ENCODE results near the gene FADS2.

Gene FADS2

GRCh38 chr11:61795876-61796526 is 32.1 kb upstream of the FADS2 start:
- DNase-seq (ENCODE audit: low read depth) = no peak

- peak; percentile 45 for DNase-seq (ENCODE audit: low read depth)
Observed at GRCh38 chr11:61797263-61797944, 30.7 kb upstream of the FADS2 start.

GRCh38 chr11:61799665-61800284 is 28.3 kb upstream of the FADS2 start:
- no peak for DNase-seq (ENCODE audit: low read depth)

DNA sequence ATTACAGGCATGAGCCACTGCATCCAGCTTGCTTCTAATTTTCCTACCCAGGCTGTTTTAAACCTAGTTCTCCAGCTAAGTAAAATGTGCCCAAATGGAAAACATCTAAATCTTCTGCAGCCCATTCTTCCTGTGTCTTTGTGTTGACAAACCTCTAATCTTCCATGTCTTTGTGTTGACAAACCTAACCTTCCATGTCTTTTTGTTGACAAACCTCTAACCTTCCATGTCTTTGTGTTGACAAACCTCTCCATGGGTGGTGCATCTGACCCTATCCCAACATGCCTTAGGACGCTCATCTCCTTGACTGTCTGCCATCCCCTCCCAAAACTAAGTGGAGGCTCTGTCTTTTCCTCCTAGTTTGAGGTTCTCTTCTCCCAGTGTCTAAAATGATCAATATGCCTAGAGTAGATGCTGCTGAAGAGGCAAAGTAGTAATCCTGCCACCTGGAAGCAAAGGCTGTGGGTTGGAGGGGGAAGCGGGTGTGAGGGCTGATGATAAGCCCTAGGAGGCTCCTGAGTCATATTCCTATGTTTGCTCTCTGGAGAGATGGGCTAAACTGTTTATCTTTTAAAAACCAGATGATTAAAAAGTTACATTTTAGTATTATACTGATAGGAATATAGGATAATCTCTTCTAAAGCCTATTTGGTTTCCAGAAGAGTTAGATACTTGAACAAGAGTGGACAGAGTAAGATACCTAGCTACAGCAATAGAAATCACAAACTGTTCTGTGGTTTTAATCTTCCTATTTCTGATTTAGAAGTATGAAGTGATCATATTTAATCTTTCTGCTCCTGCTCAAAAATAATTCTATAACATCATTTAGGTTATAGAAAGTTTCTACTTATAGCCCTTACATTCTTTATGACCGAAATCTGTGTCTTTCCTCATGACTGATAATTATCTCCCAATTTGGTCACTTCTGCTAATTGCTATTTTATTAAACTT is 27.5 kb upstream of the FADS2 start:
- no peak for DNase-seq (ENCODE audit: low read depth)

- DNase-seq (ENCODE audit: low read depth) = no peak
Observed at GRCh38 chr11:61802605-61803004, 25.5 kb upstream of the FADS2 start.

DNA sequence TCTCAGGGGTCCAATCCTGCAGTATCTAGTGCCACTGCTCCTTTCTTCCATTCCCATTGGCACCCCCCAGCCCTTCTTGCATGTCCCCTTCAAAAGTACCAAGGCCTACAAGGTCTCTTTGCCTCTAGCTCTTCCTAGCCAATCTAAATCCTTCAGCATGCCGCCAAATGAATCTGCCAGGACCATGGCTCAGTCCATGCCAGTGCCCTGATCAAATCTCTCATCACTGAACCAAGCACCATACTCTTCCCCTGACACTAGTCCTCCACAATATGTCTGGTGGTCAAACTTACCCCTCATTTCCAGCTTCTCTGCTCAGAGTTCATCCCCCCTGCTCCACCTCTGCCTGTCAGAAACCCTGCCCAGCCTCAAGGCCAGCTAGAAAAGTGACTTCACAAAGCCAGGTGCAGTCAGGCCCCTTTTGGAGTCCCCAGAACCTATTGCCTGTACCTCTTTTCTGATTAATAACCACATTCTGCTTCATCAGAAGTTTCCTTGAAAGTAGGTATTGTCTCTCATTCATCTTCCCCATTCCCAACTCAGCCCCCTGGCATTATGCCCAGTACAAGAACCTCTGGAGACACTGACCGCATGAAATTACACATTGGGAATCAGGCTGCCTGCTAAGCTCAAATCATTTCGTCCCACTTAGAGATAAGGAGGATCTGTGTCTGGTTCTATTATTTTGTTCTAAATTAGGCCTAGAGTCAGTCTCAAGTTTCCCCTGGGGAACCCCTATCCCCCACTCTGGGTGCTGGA is 24.0 kb upstream of the FADS2 start:
- no peak for DNase-seq (ENCODE audit: low read depth)

DNA sequence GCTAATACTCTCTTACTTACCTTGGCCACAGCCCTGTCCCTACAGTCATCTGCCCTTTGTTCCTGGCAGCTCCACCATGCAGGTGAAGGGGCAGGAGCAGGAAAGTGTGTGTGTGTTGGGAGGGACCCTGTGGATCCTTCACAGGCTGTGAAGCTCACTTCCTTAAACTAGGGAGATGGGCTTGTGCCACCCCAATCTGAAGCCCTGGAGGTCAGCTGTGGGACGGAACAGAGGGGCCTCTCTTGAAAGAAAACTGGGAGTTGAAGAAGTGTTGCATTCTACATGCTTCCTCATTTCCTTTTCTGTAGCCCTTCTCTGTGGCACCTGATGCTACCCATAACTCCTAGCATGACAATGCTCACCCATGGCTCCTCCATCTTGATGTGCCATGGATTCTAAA is 23.0 kb upstream of the FADS2 start:
- no peak for DNase-seq (ENCODE audit: low read depth)

DNA sequence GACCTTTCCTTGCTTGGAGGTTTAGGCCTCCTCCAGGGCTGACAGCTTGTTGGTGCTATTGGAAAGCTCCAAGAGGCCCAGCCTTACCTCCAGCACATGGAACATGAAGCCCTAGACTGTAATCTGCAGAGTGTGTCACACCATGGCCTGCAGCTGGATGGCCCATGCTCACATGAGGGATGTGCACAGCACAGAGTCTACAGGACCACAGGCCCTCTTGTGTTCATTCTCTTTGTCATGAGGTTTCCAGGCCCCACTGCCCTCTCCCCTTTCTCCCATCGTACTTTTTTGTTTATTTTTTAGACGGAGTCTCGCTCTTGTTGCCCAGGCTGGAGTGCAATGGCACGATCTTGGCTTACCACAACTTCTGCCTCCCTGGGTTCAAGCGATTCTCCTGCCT is 21.3 kb upstream of the FADS2 start:
- no peak for DNase-seq (ENCODE audit: low read depth)

GRCh38 chr11:61810671-61811175 is 17.4 kb upstream of the FADS2 start:
- no peak for DNase-seq (ENCODE audit: low read depth)

DNA sequence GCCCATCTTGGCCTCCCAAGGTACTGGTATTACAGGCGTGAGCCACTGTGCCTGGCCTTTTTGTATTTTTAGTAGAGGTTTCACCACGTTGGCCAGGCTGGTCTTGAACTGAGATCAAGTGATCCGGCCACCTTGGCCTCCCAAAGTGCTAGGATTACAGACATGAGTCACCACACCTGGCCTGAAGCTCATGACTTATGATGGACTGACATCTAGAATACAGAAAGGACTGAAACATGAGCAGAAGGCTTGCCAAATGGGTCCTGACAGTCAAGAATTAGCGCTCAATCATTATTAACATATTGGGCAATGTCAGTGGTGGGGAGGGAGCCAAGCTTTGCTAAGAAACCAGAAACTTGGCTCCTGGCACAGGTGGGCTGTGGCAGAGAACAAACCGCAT is 16.3 kb upstream of the FADS2 start:
- no peak for DNase-seq (ENCODE audit: low read depth)

DNA sequence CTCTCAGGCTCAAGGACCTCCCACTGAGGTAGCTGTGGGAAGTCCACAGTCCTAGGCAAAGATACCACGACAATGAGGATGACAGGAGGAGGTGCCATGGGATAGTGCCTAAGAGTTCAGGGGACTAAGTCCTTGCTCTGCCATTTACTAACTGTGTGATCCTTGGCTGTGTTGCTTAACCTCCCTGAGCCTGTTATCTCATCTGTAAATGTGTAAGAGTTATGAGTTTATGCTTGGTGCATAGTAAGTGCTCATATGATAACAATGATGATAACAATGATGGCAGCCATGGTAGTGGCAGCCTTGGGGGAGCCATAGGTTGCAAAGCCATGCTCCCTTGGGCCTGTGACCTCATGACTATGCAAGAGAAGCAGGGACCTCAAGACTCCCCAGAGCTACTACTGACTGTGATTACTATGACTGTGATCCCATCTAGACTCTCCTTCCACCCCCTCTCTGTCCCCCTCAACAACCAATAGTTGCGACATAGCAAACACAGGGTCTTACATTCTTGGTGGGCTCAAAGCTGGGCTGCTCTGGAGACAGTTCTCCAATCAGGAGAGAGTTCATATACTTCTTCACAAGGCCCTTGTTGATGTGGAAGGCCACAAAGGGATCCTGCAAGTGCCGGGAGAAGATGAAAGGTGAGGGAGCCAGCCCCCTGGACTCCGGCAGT is 15.2 kb upstream of the FADS2 start:
- no peak for DNase-seq (ENCODE audit: low read depth)

DNA sequence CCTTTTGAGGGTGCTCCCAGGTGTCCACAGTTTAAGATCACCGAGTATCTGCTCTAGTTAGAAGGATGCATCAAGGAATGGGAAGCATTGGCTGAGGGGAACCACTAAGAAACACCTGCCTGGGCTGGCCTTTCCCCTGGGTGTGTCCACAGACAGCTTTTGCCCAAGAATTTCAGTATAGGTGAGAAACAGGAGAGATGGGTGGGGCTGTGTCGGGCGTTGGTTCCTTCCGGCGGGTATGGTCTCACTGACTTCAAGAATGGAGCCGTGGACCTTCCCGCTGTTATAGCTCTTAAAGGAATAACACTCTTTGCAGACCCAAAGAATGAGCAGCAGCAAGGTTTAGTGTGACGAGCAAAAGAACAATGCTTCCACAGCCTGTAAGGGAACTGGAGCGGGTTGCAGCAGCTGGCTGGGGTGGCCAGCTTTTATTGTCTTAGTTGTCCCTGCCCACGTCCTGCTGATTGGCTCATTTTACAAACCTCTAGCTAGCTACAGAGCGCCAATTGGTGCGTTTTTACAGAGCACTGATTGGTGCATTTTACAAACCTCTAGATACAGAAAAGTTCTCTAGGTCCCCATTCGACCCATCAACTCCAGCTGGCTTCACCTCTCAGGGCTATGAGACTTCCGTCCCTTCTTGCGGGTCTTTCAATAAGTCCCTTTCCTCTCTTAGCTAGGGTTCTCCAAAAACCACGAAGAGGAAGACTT is 13.7 kb upstream of the FADS2 start:
- DNase-seq (ENCODE audit: low read depth) = no peak

- no peak for DNase-seq (ENCODE audit: low read depth)
Observed at GRCh38 chr11:61814958-61815789, 12.9 kb upstream of the FADS2 start.

DNA sequence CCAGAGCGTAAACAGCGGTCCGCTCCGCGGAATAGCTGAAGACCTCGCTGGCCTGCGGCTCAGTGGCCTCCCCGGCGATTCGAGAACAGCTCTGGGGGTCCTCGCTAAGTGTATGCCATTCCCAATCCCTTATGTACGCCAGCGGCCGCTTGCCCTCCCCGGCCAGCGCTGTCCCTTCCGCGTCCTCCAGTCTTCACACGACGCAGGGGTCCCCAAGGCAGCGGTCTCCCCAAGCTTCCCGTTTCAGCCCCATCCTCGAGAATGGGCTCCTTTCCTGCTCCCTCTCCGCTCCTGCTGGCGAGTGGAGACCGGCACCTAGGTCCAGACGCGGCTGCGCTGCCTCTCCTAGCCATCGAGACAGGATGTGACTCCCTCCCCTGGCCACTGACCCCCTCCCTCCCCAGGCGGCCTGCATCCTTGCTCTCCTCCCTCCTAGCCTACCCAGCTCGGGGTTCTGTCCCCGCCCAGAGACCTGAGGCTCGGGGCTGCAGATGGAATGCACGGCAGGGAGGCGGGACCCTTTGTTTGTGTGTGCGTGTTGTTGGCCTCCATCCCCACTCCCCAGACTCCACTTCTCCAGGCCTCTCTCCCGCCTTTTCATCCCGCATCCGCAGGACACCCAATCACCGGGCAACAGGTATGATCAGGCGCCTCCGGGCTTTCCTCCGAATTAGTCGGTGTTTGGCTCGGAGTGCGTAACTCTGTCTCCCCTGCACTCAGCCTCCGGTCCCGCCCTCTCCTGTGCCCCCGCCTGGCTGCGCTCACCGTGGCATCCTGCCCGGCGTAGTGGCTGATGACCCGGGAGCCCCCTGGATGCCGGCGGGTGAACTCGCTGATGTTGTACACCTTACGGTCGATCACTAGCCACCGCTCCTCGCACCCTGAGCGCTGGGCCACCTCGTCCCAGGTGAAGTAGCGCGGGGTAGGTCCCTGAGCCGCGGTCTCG is 12.0 kb upstream of the FADS2 start:
- DNase-seq (ENCODE audit: low read depth) = peak; percentile 39

DNA sequence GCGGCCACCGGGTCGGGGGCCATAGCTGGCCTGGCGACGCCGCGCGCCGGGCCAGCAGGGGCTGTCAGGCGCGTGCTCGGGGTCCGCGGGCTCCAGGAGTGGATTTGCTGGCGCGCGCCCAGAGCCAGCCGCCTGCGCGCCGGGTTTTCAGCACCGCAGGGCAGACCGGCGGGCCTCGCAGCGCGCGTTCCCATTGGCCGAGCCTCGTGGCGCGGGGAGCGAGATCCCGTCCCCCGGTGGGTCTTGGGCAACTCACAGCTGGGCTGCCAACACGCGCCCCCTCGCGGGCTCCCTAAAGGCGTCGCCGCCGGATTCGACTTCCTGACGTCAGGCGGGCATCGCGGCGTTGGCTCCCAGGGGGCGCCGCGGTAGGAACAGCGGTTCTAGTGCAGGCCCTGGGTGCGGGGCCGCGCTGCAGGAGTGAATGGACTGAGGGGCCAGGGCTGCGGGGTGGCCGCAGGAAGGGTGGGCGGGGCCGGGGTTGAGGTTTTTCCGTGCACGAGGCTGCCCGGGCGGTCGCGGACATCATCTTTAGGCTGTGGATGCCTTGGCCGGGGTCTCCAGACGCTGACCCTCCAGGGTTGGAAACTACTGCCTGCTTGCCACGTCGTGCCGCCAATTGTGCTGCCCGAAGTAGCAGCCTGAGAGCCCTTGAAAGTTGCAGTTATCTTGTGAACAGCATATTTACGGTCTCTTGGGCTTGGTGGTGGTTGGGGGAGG is 11.2 kb upstream of the FADS2 start, which contains the start of gene FADS1:
FADS1 (minus strand) TSS at position 268 of the 720 bp plus-strand sequence; CDS start at position 194, 74 bp downstream.
- peak; percentile 58 for DNase-seq (ENCODE audit: low read depth)

- no peak for DNase-seq (ENCODE audit: low read depth)
Observed at GRCh38 chr11:61817471-61818202, 10.5 kb upstream of the FADS2 start.

- DNase-seq (ENCODE audit: low read depth) = no peak
Observed at GRCh38 chr11:61820174-61820573, 7.9 kb upstream of the FADS2 start.
